GM23338 (cell line): Measurements from ENCODE around the gene SUN2. TPM values are rescaled to one million over a fixed set of nuclear protein-coding genes. Genes with fewer than 3 reads are reported as not detected.

Experiments
- ATAC-seq: fragments of 200-7000 bp; cut with Tn5 transposase; 3 replicates; pipeline ENCODE4 v1.9.1; 2020
- DNase-seq: peaks from one replicate; pipeline ENCODE4 v3.0.0-alpha.2; 2015; ENCODE audit warnings: low spot score
- H2AFZ ChIP-seq: fragments of 200-600 bp; sonication (generic); 2 replicates; pipeline ENCODE4 v1.8.0; 2016; ENCODE audit warnings: antibody characterized with exemption, mild to moderate bottlenecking, moderate library complexity
- H3F3A ChIP-seq: fragments of 200-600 bp; sonication (generic); replicated peaks from 2 replicates; pipeline ENCODE4 v1.8.0; 2017; ENCODE audit warnings: antibody characterized with exemption, mixed run types, low read depth
- H3K27ac ChIP-seq: fragments of 200-600 bp; sonication (generic); 2 replicates; pipeline ENCODE4 v1.6.1; 2016; ENCODE audit warnings: low read depth
- H3K27me3 ChIP-seq: fragments of 200-600 bp; sonication (generic); 2 replicates; pipeline ENCODE4 v1.8.0; 2016; ENCODE audit warnings: mild to moderate bottlenecking, mixed run types, moderate library complexity; ENCODE audit not compliant: insufficient read depth
- H3K36me3 ChIP-seq: fragments of 200-600 bp; sonication (generic); 2 replicates; pipeline ENCODE4 v1.8.0; 2016; ENCODE audit warnings: mild to moderate bottlenecking; ENCODE audit not compliant: insufficient read depth
- H3K4me1 ChIP-seq: fragments of 200-600 bp; sonication (generic); 2 replicates; pipeline ENCODE4 v1.8.0; 2016; ENCODE audit warnings: mild to moderate bottlenecking, moderate library complexity; ENCODE audit not compliant: insufficient read depth
- H3K4me2 ChIP-seq: fragments of 200-600 bp; sonication (generic); 2 replicates; pipeline ENCODE4 v1.7.1; 2017; ENCODE audit warnings: mixed run types
- H3K4me3 ChIP-seq: fragments of 200-600 bp; sonication (generic); 2 replicates; pipeline ENCODE4 v1.6.1; 2016; ENCODE audit warnings: mixed run types
- H3K79me2 ChIP-seq: fragments of 200-600 bp; sonication (generic); replicated peaks from 2 replicates; pipeline ENCODE4 v1.8.0; 2017; ENCODE audit warnings: mild to moderate bottlenecking; ENCODE audit not compliant: insufficient read depth
- H3K9me2 ChIP-seq: fragments of 200-600 bp; sonication (generic); 2 replicates; pipeline ENCODE4 v1.8.0; 2017; ENCODE audit not compliant: insufficient read depth
- H4K20me1 ChIP-seq: fragments of 200-600 bp; sonication (generic); replicated peaks from 2 replicates; pipeline ENCODE4 v1.8.0; 2017; ENCODE audit warnings: mild to moderate bottlenecking; ENCODE audit not compliant: insufficient read depth
- H3K27ac Mint-ChIP-seq: 2 replicates; pipeline ENCODE4 v1.8.0; 2020; ENCODE audit warnings: inconsistent platforms, mild to moderate bottlenecking, moderate library complexity, mixed read lengths
- H3K27me3 Mint-ChIP-seq: 3 replicates; pipeline ENCODE4 v1.8.0; 2022; ENCODE audit warnings: low read depth, mild to moderate bottlenecking, moderate library complexity, mixed read lengths, inconsistent platforms; ENCODE audit not compliant: insufficient read depth, poor library complexity
- H3K36me3 Mint-ChIP-seq: 3 replicates; pipeline ENCODE4 v1.8.0; 2021; ENCODE audit warnings: low read depth, mild to moderate bottlenecking, inconsistent platforms, moderate library complexity, mixed read lengths
- H3K4me1 Mint-ChIP-seq: 3 replicates; pipeline ENCODE4 v1.8.0; 2020; ENCODE audit warnings: mild to moderate bottlenecking, inconsistent platforms, mixed read lengths
- H3K4me3 Mint-ChIP-seq: 3 replicates; pipeline ENCODE4 v1.8.0; 2021; ENCODE audit warnings: moderate library complexity, mild to moderate bottlenecking, inconsistent platforms, mixed read lengths
- H3K9me3 Mint-ChIP-seq: 3 replicates; pipeline ENCODE4 v1.8.0; 2020; ENCODE audit warnings: moderate library complexity, mild to moderate bottlenecking, inconsistent platforms, mixed read lengths
- CREB1 ChIP-seq: fragments of 250-450 bp; sonication (Bioruptor Pico); IDR thresholded peaks from 2 replicates; pipeline ENCODE4 v1.5.0; 2020; ENCODE audit warnings: low read depth, mild to moderate bottlenecking, moderate library complexity
- CTCF ChIP-seq, 2 experiments: fragments of 200-600 bp in 1 of 2; sonication (generic) in 1 of 2; conservative IDR thresholded peaks; 2 replicates each; pipeline versions ENCODE4 v1.5.1 to v1.6.1; 2016 to 2017; ENCODE audit warnings: antibody characterized with exemption in 2 of 2, low read depth in 2 of 2, mild to moderate bottlenecking in 2 of 2, moderate library complexity in 1 of 2
- ETS1 ChIP-seq: IDR thresholded peaks from 2 replicates; pipeline ENCODE4 v1.6.1; 2016; ENCODE audit warnings: antibody characterized with exemption
- EZH2 ChIP-seq: fragments of 200-600 bp; sonication (generic); IDR thresholded peaks from one replicate; pipeline ENCODE4 v1.8.0; 2017; ENCODE audit warnings: antibody characterized with exemption, mild to moderate bottlenecking, low read depth; ENCODE audit not compliant: unreplicated experiment
- EZH2phosphoT487 ChIP-seq: fragments of 200-600 bp; sonication (generic); IDR thresholded peaks from one replicate; pipeline ENCODE4 v1.8.1; 2018; ENCODE audit warnings: antibody characterized with exemption; ENCODE audit not compliant: unreplicated experiment
- JUNB ChIP-seq: IDR thresholded peaks from one replicate; pipeline ENCODE4 v1.6.1; 2016; ENCODE audit warnings: antibody characterized with exemption; ENCODE audit not compliant: unreplicated experiment
- POLR2AphosphoS5 ChIP-seq: IDR thresholded peaks from 2 replicates; pipeline ENCODE4 v1.6.1; 2016; ENCODE audit warnings: antibody characterized with exemption, low read depth
- STAT1 ChIP-seq: IDR thresholded peaks from one replicate; pipeline ENCODE4 v1.6.1; 2016; ENCODE audit warnings: antibody characterized with exemption; ENCODE audit not compliant: unreplicated experiment
- ZNF462 ChIP-seq: fragments of 250-450 bp; sonication (Bioruptor Pico); IDR thresholded peaks from 2 replicates; pipeline ENCODE4 v1.5.0; 2020; ENCODE audit warnings: mild to moderate bottlenecking, moderate library complexity
- polyA plus RNA-seq: library from polyadenylated mRNA; unstranded; fragments of >200 nt; fragmentation: Nextera tagmentation; extraction: Ambion mirVana; gene quantifications from 2 replicates; pipeline ENCODE4 v1.2.1, GENCODE V29; 2016
- total RNA-seq: library from RNA; depleted of rRNA; stranded (reverse); fragments of >200 nt; shearing (Covaris generic); gene quantifications from 2 replicates; pipeline ENCODE4 v1.2.3, GENCODE V29; 2014

SUN2 gene
- total and polyA plus RNA-seq, 2 experiments from 2014 or later, result 7.2 to 17.6 TPM

GRCh38 chr22:38748487-38749136, 7.2 kb downstream of the SUN2 start:
- peaks cover 6% of the 10 kb centered on the region for H3K27me3 Mint-ChIP-seq
- Histone ChIP-seq H3F3A (no peaks in the 10 kb centered on the region), H3K9me2 (no peaks in the 10 kb centered on the region), H3K27me3 (no peaks in the 10 kb centered on the region), H3K4me1 (peaks cover 2% of the 10 kb centered on the region; the same call in 1 of the 2 replicates), H3K79me2 (no peaks in the 10 kb centered on the region), H3K36me3 (no peaks in the 10 kb centered on the region), H2AFZ (no peak overlapping the region), H3K4me2 (no peak overlapping the region), H4K20me1 (no peaks in the 10 kb centered on the region), H3K4me3 (no peak overlapping the region), H3K27ac (no peak overlapping the region)
- TF ChIP-seq EZH2phosphoT487, result no peak
- TF ChIP-seq ETS1, result no peak
- TF ChIP-seq JUNB, result no peak
- no peak for TF ChIP-seq ZNF462 (CRISPR knock-in tag)
- TF ChIP-seq CTCF (conservative IDR thresholded peaks at IDR 0.05; ENCODE audit: low read depth in 2 of 2), result no peak
- no peak for TF ChIP-seq EZH2
- TF ChIP-seq STAT1, result no peak
- no peak for TF ChIP-seq CREB1 (CRISPR knock-in tag)
- TF ChIP-seq POLR2AphosphoS5, result no peak
- no peak overlapping the region for H3K27ac Mint-ChIP-seq
- H3K4me1 Mint-ChIP-seq, result peaks cover under 1% of the 10 kb centered on the region; the same call in 2 of the 3 replicates
- no peaks in the 10 kb centered on the region for H3K9me3 Mint-ChIP-seq
- ATAC-seq, result no peak
- no peak for DNase-seq
- H3K36me3 Mint-ChIP-seq, result peaks cover 5% of the 10 kb centered on the region; the same call in 2 of the 3 replicates
- no peak overlapping the region for H3K4me3 Mint-ChIP-seq
